Cardiac muscle cell (in vitro differentiated cells and primary cell): ENCODE measurements around the gene LOXL3. TPM values are rescaled to one million over a fixed set of nuclear protein-coding genes. Genes with fewer than 3 reads are reported as not detected.
A peak's percentile ranks its signal among the peaks of the same experiment; 100 is the strongest.

Experiments
- DNase-seq, 2 donors: peaks; one replicate each; pipeline versions ENCODE4 v3.0.0 to v3.0.0-alpha.2; 2010 to 2017; ENCODE audit warnings: low read depth in 1 of 2, low spot score in 1 of 2
- H3K27ac ChIP-seq: fragments of 200-600 bp; sonication (generic); 2 replicates; pipeline ENCODE4 v1.5.1; 2016
- H3K27me3 ChIP-seq: fragments of 200-600 bp; sonication (generic); 2 replicates; pipeline ENCODE4 v1.6.0; 2016; ENCODE audit warnings: control low read depth
- H3K36me3 ChIP-seq: fragments of 200-600 bp; sonication (generic); 2 replicates; pipeline ENCODE4 v1.5.1; 2016; ENCODE audit warnings: control low read depth
- H3K4me1 ChIP-seq: fragments of 200-600 bp; sonication (generic); 2 replicates; pipeline ENCODE4 v1.8.1; 2017; ENCODE audit warnings: low read depth, mild to moderate bottlenecking, mixed run types
- H3K4me3 ChIP-seq: fragments of 200-600 bp; sonication (generic); 2 replicates; pipeline ENCODE4 v1.5.1; 2016; ENCODE audit warnings: mild to moderate bottlenecking
- H3K9me3 ChIP-seq: fragments of 200-600 bp; sonication (generic); 2 replicates; pipeline ENCODE4 v1.5.1; 2017; ENCODE audit warnings: low read depth, mild to moderate bottlenecking, control low read depth
- CTCF ChIP-seq: IDR thresholded peaks from 2 replicates; pipeline ENCODE4 v1.5.1; 2012; ENCODE audit warnings: low read depth, mild to moderate bottlenecking, low read length
- polyA plus RNA-seq: library from polyadenylated mRNA; unstranded; fragments of >200 nt; fragmentation: Nextera tagmentation; extraction: Ambion mirVana; gene quantifications from 2 replicates; pipeline ENCODE4 v1.2.1, GENCODE V29; 2016
- total RNA-seq: library from RNA; depleted of rRNA; stranded (reverse); fragments of >200 nt; gene quantifications from 2 replicates; pipeline ENCODE4 v1.2.3, GENCODE V29; 2016

LOXL3 gene
- total and polyA plus RNA-seq, 2 experiments from 2014 or later = 13.4 to 43.3 TPM

- no peak for TF ChIP-seq CTCF
- H3K27me3 ChIP-seq = peaks cover 66% of the 10 kb centered on the region
- H3K4me3 ChIP-seq = no peak overlapping the region
- no peak for DNase-seq
- no peaks in the 10 kb centered on the region for H3K4me1 ChIP-seq
- H3K36me3 ChIP-seq = no peaks in the 10 kb centered on the region
- no peaks in the 10 kb centered on the region for H3K9me3 ChIP-seq
- no peak overlapping the region for H3K27ac ChIP-seq
These were observed 40.4 kb upstream of the LOXL3 start for GRCh38 chr2:74593826-74594772.

- TF ChIP-seq CTCF = no peak
These were observed 34.9 kb upstream of the LOXL3 start for GRCh38 chr2:74588664-74589063.

GRCh38 chr2:74587664-74588277 is 34.0 kb upstream of the LOXL3 start:
- Histone ChIP-seq H3K4me3 (no peak overlapping the region), H3K4me1 (no peaks in the 10 kb centered on the region), H3K27ac (no peak overlapping the region), H3K27me3 (peaks cover 40% of the 10 kb centered on the region), H3K9me3 (no peaks in the 10 kb centered on the region), H3K36me3 (no peaks in the 10 kb centered on the region)
- DNase-seq = peak; percentile 78 to 85
- TF ChIP-seq CTCF = peak; percentile 73

More at GRCh38 chr2:74588664-74589063, 34.9 kb upstream of the LOXL3 start:
- no peaks in the 10 kb centered on the region for H3K9me3 ChIP-seq
- DNase-seq = no peak
- no peak overlapping the region for H3K27ac ChIP-seq
- H3K4me3 ChIP-seq = no peak overlapping the region
- H3K27me3 ChIP-seq = peaks cover 49% of the 10 kb centered on the region
- no peaks in the 10 kb centered on the region for H3K36me3 ChIP-seq
- H3K4me1 ChIP-seq = no peaks in the 10 kb centered on the region

GRCh38 chr2:74585406-74586185 is 31.9 kb upstream of the LOXL3 start:
- H3K4me1 ChIP-seq = no peaks in the 10 kb centered on the region
- no peaks in the 10 kb centered on the region for H3K36me3 ChIP-seq
- peak in 1 of 2 donors; percentile 33 for DNase-seq
- no peak overlapping the region for H3K27ac ChIP-seq
- H3K27me3 ChIP-seq = peaks cover 18% of the 10 kb centered on the region
- no peak overlapping the region for H3K4me3 ChIP-seq
- H3K9me3 ChIP-seq = no peaks in the 10 kb centered on the region
- TF ChIP-seq CTCF = peak; percentile 13

- Histone ChIP-seq H3K27me3 (peaks cover 8% of the 10 kb centered on the region), H3K36me3 (no peaks in the 10 kb centered on the region), H3K4me3 (no peak overlapping the region), H3K9me3 (no peaks in the 10 kb centered on the region), H3K4me1 (no peaks in the 10 kb centered on the region), H3K27ac (no peak overlapping the region)
- DNase-seq = peak in 1 of 2 donors; percentile 46
- TF ChIP-seq CTCF = no peak
These were observed 30.4 kb upstream of the LOXL3 start for GRCh38 chr2:74584088-74584645.
